Activated CD4-positive, alpha-beta memory T cell treated with anti-CD3 and anti-CD28 coated beads for 36 hours (primary cell): ENCODE results near the gene DDX39A. TPM values are rescaled to one million over a fixed set of nuclear protein-coding genes. Genes with fewer than 3 reads are reported as not detected.

Experiments used
- CTCF ChIA-PET: fragments of 350-600 bp; sonication (Branson Sonifier 250); formaldehyde crosslinking; loops from one replicate; lab custom pipeline; 2021; ENCODE audit warnings: antibody characterized with exemption, inconsistent platforms; lab: Charles Lee
- POLR2A ChIA-PET: fragments of 350-600 bp; sonication (Branson Sonifier 250); formaldehyde crosslinking; loops from one replicate; lab custom pipeline; 2021; ENCODE audit warnings: antibody characterized with exemption; lab: Charles Lee
- DNase-seq: peaks from one replicate; pipeline ENCODE4 v3.0.0-alpha.2; 2020
- H3K27ac Mint-ChIP-seq: one replicate; pipeline ENCODE4 v1.8.0; 2021; ENCODE audit warnings: mixed read lengths
- H3K27me3 Mint-ChIP-seq: one replicate; pipeline ENCODE4 v1.8.0; 2021; ENCODE audit warnings: mixed read lengths
- H3K36me3 Mint-ChIP-seq: one replicate; pipeline ENCODE4 v1.8.0; 2021; ENCODE audit warnings: mixed read lengths
- H3K4me1 Mint-ChIP-seq: one replicate; pipeline ENCODE4 v1.8.0; 2021; ENCODE audit warnings: low read depth, mixed read lengths
- H3K4me3 Mint-ChIP-seq: one replicate; pipeline ENCODE4 v1.8.0; 2021; ENCODE audit warnings: mild to moderate bottlenecking, mixed read lengths
- H3K9me3 Mint-ChIP-seq: one replicate; pipeline ENCODE4 v1.8.0; 2021; ENCODE audit warnings: mixed read lengths
- intact Hi-C: fragments of 100-400 bp; cut with micrococcal nuclease; formaldehyde crosslinking; loops from one replicate; pipeline ENCODE4 v1.15.1; 2023
- total RNA-seq, 2 experiments: library from RNA; stranded (reverse); gene quantifications; one replicate each; pipeline ENCODE4 v1.2.3, GENCODE V29; 2021

Gene DDX39A
- total RNA-seq, 2 experiments from 2014 or later = 200 to 204 TPM

GRCh38 chr19:14412996-14413692 lies 6.0 kb downstream of the DDX39A start:
- Mint-ChIP-seq H3K4me1 (peaks cover 64% of the 10 kb centered on the region), H3K9me3 (no peaks in the 10 kb centered on the region), H3K4me3 (peak overlapping the region; percentile 4), H3K27me3 (no peaks in the 10 kb centered on the region), H3K27ac (peak overlapping the region; percentile 74), H3K36me3 (peaks cover 79% of the 10 kb centered on the region)
- CTCF ChIA-PET = interaction anchor here (1.2 to 1.8 kb wide), 3 partner anchors 9 to 65 kb away, joined by 3 to 6 read pairs (median 5); partner anchors contain the start of gene PKN1
- POLR2A ChIA-PET = interaction anchor here (0.6 to 1.2 kb wide), 4 partner anchors 9 to 49 kb away, joined by 3 to 4 read pairs (median 4); partner anchors contain the start of gene ADGRE5
- intact Hi-C loops = no loop called here
- no peak for DNase-seq

- Mint-ChIP-seq H3K4me1 (peaks cover 64% of the 10 kb centered on the region), H3K27ac (peak overlapping the region; percentile 28), H3K36me3 (peaks cover 78% of the 10 kb centered on the region), H3K9me3 (no peaks in the 10 kb centered on the region), H3K27me3 (no peaks in the 10 kb centered on the region), H3K4me3 (no peak overlapping the region)
- peak; percentile 8 for DNase-seq
- POLR2A ChIA-PET = interaction anchor here (0.6 to 1.0 kb wide), 3 partner anchors 8 to 49 kb away, joined by 3 to 4 read pairs (median 3); no protein-coding TSS in a partner anchor
- intact Hi-C loops = no loop called here
- CTCF ChIA-PET = interaction anchor here (1.2 to 1.4 kb wide), 2 partner anchors 8 to 64 kb away, joined by 3 to 6 read pairs; no protein-coding TSS in a partner anchor
Observed at GRCh38 chr19:14412324-14412995, 6.7 kb downstream of the DDX39A start.

- ChIA-PET CTCF (no interaction called here), POLR2A (no interaction called here)
- Mint-ChIP-seq H3K9me3 (no peaks in the 10 kb centered on the region), H3K27me3 (no peaks in the 10 kb centered on the region), H3K27ac (peak overlapping the region; percentile 66), H3K36me3 (peaks cover 77% of the 10 kb centered on the region), H3K4me1 (peaks cover 61% of the 10 kb centered on the region), H3K4me3 (no peak overlapping the region)
- intact Hi-C loops = no loop called here
- DNase-seq = no peak
Observed at GRCh38 chr19:14411938-14412245, 7.2 kb downstream of the DDX39A start.

GRCh38 chr19:14411161-14411937 lies 7.8 kb downstream of the DDX39A start:
- intact Hi-C loops = no loop called here
- peaks cover 58% of the 10 kb centered on the region for H3K4me1 Mint-ChIP-seq
- ChIA-PET CTCF (interaction anchor here (1.6 to 9.0 kb wide), 2 partner anchors 48 to 274 kb away, joined by 5 to 115 read pairs; no protein-coding TSS in a partner anchor), POLR2A (interaction anchor here (2.1 kb wide), 1 partner anchor 9 kb away, joined by 4 read pairs; no protein-coding TSS in a partner anchor)
- H3K36me3 Mint-ChIP-seq = peaks cover 78% of the 10 kb centered on the region
- H3K9me3 Mint-ChIP-seq = no peaks in the 10 kb centered on the region
- peak overlapping the region; percentile 73 for H3K27ac Mint-ChIP-seq
- no peak for DNase-seq
- no peaks in the 10 kb centered on the region for H3K27me3 Mint-ChIP-seq
- peak overlapping the region; percentile 35 for H3K4me3 Mint-ChIP-seq

- peak; percentile 71 for DNase-seq
- H3K27ac Mint-ChIP-seq = peak overlapping the region; percentile 91
- H3K4me3 Mint-ChIP-seq = peak overlapping the region; percentile 41
- intact Hi-C loops = no loop called here
- H3K9me3 Mint-ChIP-seq = no peaks in the 10 kb centered on the region
- POLR2A ChIA-PET = interaction anchor here (0.9 to 2.1 kb wide), 5 partner anchors 8 to 59 kb away, joined by 3 to 4 read pairs (median 3); no protein-coding TSS in a partner anchor
- peaks cover 76% of the 10 kb centered on the region for H3K36me3 Mint-ChIP-seq
- CTCF ChIA-PET = interaction anchor here (1.6 to 9.0 kb wide), 3 partner anchors 47 to 273 kb away, joined by 5 to 115 read pairs (median 7); no protein-coding TSS in a partner anchor
- H3K27me3 Mint-ChIP-seq = no peaks in the 10 kb centered on the region
- peaks cover 53% of the 10 kb centered on the region for H3K4me1 Mint-ChIP-seq
Observed at GRCh38 chr19:14410091-14411051, 8.8 kb downstream of the DDX39A start.

GRCh38 chr19:14409146-14410023 lies 9.8 kb downstream of the DDX39A start:
- H3K4me3 Mint-ChIP-seq = peak overlapping the region; percentile 23
- peaks cover 79% of the 10 kb centered on the region for H3K36me3 Mint-ChIP-seq
- intact Hi-C loops = no loop called here
- H3K9me3 Mint-ChIP-seq = no peaks in the 10 kb centered on the region
- ChIA-PET CTCF (interaction anchor here (1.6 to 9.0 kb wide), 3 partner anchors 46 to 272 kb away, joined by 5 to 115 read pairs (median 7); no protein-coding TSS in a partner anchor), POLR2A (interaction anchor here (0.9 to 2.1 kb wide), 5 partner anchors 9 to 58 kb away, joined by 3 to 6 read pairs (median 3); no protein-coding TSS in a partner anchor)
- DNase-seq = no peak
- H3K27me3 Mint-ChIP-seq = no peaks in the 10 kb centered on the region
- peaks cover 47% of the 10 kb centered on the region for H3K4me1 Mint-ChIP-seq
- peak overlapping the region; percentile 91 for H3K27ac Mint-ChIP-seq

- H3K4me1 Mint-ChIP-seq = peaks cover 42% of the 10 kb centered on the region
- H3K27me3 Mint-ChIP-seq = no peaks in the 10 kb centered on the region
- DNase-seq = no peak
- ChIA-PET POLR2A (interaction anchor here (0.5 to 1.2 kb wide), 3 partner anchors 25 to 46 kb away, joined by 3 to 6 read pairs (median 5); no protein-coding TSS in a partner anchor), CTCF (interaction anchor here (1.7 to 9.0 kb wide), 2 partner anchors 46 to 71 kb away, joined by 7 to 115 read pairs; no protein-coding TSS in a partner anchor)
- H3K4me3 Mint-ChIP-seq = peak overlapping the region; percentile 5
- peak overlapping the region; percentile 91 for H3K27ac Mint-ChIP-seq
- peaks cover 78% of the 10 kb centered on the region for H3K36me3 Mint-ChIP-seq
- intact Hi-C loops = no loop called here
- H3K9me3 Mint-ChIP-seq = no peaks in the 10 kb centered on the region
Observed at GRCh38 chr19:14408491-14409145, 10.5 kb downstream of the DDX39A start.

- H3K4me3 Mint-ChIP-seq = no peak overlapping the region
- intact Hi-C loops = no loop called here
- peaks cover 70% of the 10 kb centered on the region for H3K36me3 Mint-ChIP-seq
- ChIA-PET CTCF (interaction anchor here (0.6 to 9.0 kb wide), 6 partner anchors 7 to 561 kb away, joined by 3 to 115 read pairs (median 5); partner anchors contain the start of gene ASF1B), POLR2A (interaction anchor here (0.5 to 1.2 kb wide), 5 partner anchors 20 to 46 kb away, joined by 3 to 6 read pairs (median 4); no protein-coding TSS in a partner anchor)
- DNase-seq = no peak
- peak overlapping the region; percentile 91 for H3K27ac Mint-ChIP-seq
- no peaks in the 10 kb centered on the region for H3K27me3 Mint-ChIP-seq
- no peaks in the 10 kb centered on the region for H3K9me3 Mint-ChIP-seq
- peaks cover 34% of the 10 kb centered on the region for H3K4me1 Mint-ChIP-seq
Observed at GRCh38 chr19:14407605-14408484, 11.3 kb downstream of the DDX39A start.
